ENCODE measurements around the gene CHRD. TPM values are rescaled to one million over a fixed set of nuclear protein-coding genes. Genes with fewer than 3 reads are reported as not detected.

Gene CHRD
- total and polyA plus RNA-seq, 9 of the 15 experiments (the other 6 are each of a cell fraction or from before 2014, with no cell fraction given) = 0.11 to 1.3 (median 0.59) TPM; not detected in 3

GRCh38 chr3:184345317-184346144 is 34.3 kb upstream of the CHRD start (continued):
- TF ChIP-seq ZNF407 (IDR thresholded peaks at IDR 0.05; ENCODE audit: low read depth) (no peak), ZBED1 (IDR thresholded peaks at IDR 0.05) (no peak), PKNOX1 (IDR thresholded peaks at IDR 0.05) (peak; percentile 97), VEZF1 (CRISPR knock-in tag; IDR thresholded peaks at IDR 0.05) (peak; percentile 43; the same call in 1 of the 2 replicates), KAT8 (IDR thresholded peaks at IDR 0.05; ENCODE audit: low read depth) (no peak), ZNF263 (CRISPR knock-in tag; IDR thresholded peaks at IDR 0.05; ENCODE audit: borderline replicate concordance) (no peak), ZNF212 (CRISPR knock-in tag; IDR thresholded peaks at IDR 0.05) (no peak), ZNF77 (CRISPR knock-in tag; IDR thresholded peaks at IDR 0.05) (no peak), ZNF316 (IDR thresholded peaks at IDR 0.05) (no peak), DIDO1 (tag; IDR thresholded peaks at IDR 0.05; ENCODE audit: low read depth) (no peak), ARID3B (CRISPR knock-in tag; IDR thresholded peaks at IDR 0.05; ENCODE audit: borderline replicate concordance) (no peak), ERF (CRISPR knock-in tag; IDR thresholded peaks at IDR 0.05) (no peak), MITF (IDR thresholded peaks at IDR 0.05) (peak; percentile 93), HNRNPH1 (optimal IDR thresholded peaks at IDR 0.05; ENCODE audit: low read depth, low read length) (no peak)

Measured in K562 (cell line).